Memory B cell (primary cell): Measurements from ENCODE around the gene RPP38.

Experiments
- ATAC-seq: fragments of 150-1000 bp; cut with Tn5 transposase; 2 replicates; pipeline ENCODE4 v1.10.0; 2021; ENCODE audit warnings: low read depth, mild to moderate bottlenecking, moderate library complexity
- DNase-seq, 2 donors: peaks; one replicate each; pipeline ENCODE4 v3.0.0; 2022; ENCODE audit warnings: low spot score in 2 of 2
- H3K27ac Mint-ChIP-seq: one replicate; pipeline ENCODE4 v1.8.0; 2022; ENCODE audit warnings: mild to moderate bottlenecking, moderate library complexity, mixed read lengths
- H3K27me3 Mint-ChIP-seq: one replicate; pipeline ENCODE4 v1.8.0; 2022; ENCODE audit warnings: mixed read lengths
- H3K36me3 Mint-ChIP-seq: one replicate; pipeline ENCODE4 v1.8.0; 2022; ENCODE audit warnings: mild to moderate bottlenecking, mixed read lengths
- H3K4me1 Mint-ChIP-seq: one replicate; pipeline ENCODE4 v1.8.0; 2022; ENCODE audit warnings: mixed read lengths
- H3K4me3 Mint-ChIP-seq: one replicate; pipeline ENCODE4 v1.8.0; 2022; ENCODE audit warnings: mild to moderate bottlenecking, moderate library complexity, mixed read lengths
- H3K9me3 Mint-ChIP-seq: one replicate; pipeline ENCODE4 v1.8.0; 2022; ENCODE audit warnings: mixed read lengths

RPP38 gene

GRCh38 chr10:15088428-15089261 is 8.5 kb upstream of the RPP38 start, which contains the start of gene ACBD7:
ACBD7 (minus strand) TSS chr10:15088776; CDS start chr10:15088728, 48 bp downstream.
- peak within 1 kb of the TSS; percentile 86 for H3K4me3 Mint-ChIP-seq
- ATAC-seq (peak; percentile 99), DNase-seq (peak; percentile 72 to 76)
- no peak within 1 kb of the TSS for H3K27ac Mint-ChIP-seq
- H3K4me1 Mint-ChIP-seq: peaks cover 3% of the 10 kb centered on the region
- no peaks in the 10 kb centered on the region for H3K36me3 Mint-ChIP-seq
- H3K27me3 Mint-ChIP-seq: peaks cover 4% of the 10 kb centered on the region
- H3K9me3 Mint-ChIP-seq: no peaks in the 10 kb centered on the region

GRCh38 chr10:15091418-15091817 is 5.7 kb upstream of the RPP38 start:
- Mint-ChIP-seq H3K4me3 (no peak overlapping the region), H3K27me3 (peaks cover 4% of the 10 kb centered on the region), H3K36me3 (no peaks in the 10 kb centered on the region), H3K27ac (no peak overlapping the region), H3K9me3 (no peaks in the 10 kb centered on the region), H3K4me1 (peaks cover 5% of the 10 kb centered on the region)
- ATAC-seq (no peak), DNase-seq (no peak)

- Mint-ChIP-seq H3K27ac (no peak overlapping the region), H3K36me3 (no peaks in the 10 kb centered on the region), H3K4me3 (no peak overlapping the region), H3K27me3 (peaks cover 4% of the 10 kb centered on the region), H3K9me3 (no peaks in the 10 kb centered on the region), H3K4me1 (peaks cover 13% of the 10 kb centered on the region)
- no peak for DNase-seq
- ATAC-seq: no peak
Measured at GRCh38 chr10:15092855-15093408, 4.2 kb upstream of the RPP38 start.

GRCh38 chr10:15096661-15097010 is 519 bp upstream of the RPP38 start:
- no peak for DNase-seq
- Mint-ChIP-seq H3K27ac (peak overlapping the region; percentile 100), H3K4me1 (peaks cover 25% of the 10 kb centered on the region), H3K36me3 (no peaks in the 10 kb centered on the region), H3K9me3 (no peaks in the 10 kb centered on the region), H3K27me3 (peaks cover 2% of the 10 kb centered on the region), H3K4me3 (peak overlapping the region; percentile 92)
- peak; percentile 9 for ATAC-seq

GRCh38 chr10:15099886-15100285 is 2.7 kb downstream of the RPP38 start:
- H3K4me3 Mint-ChIP-seq: no peak overlapping the region
- H3K9me3 Mint-ChIP-seq: no peaks in the 10 kb centered on the region
- H3K27me3 Mint-ChIP-seq: no peaks in the 10 kb centered on the region
- ATAC-seq: no peak
- H3K4me1 Mint-ChIP-seq: peaks cover 25% of the 10 kb centered on the region
- no peak for DNase-seq
- peak overlapping the region; percentile 36 for H3K27ac Mint-ChIP-seq
- H3K36me3 Mint-ChIP-seq: peaks cover 6% of the 10 kb centered on the region

- no peak overlapping the region for H3K27ac Mint-ChIP-seq
Measured at GRCh38 chr10:15103513-15103912, 6.4 kb downstream of the RPP38 start.

GRCh38 chr10:15106352-15107013 is 9.3 kb downstream of the RPP38 start:
- H3K27ac Mint-ChIP-seq: peak overlapping the region; percentile 65
- H3K27me3 Mint-ChIP-seq: no peaks in the 10 kb centered on the region
- no peak overlapping the region for H3K4me3 Mint-ChIP-seq
- DNase-seq: peak; percentile 63 to 66
- peak; percentile 97 for ATAC-seq
- peaks cover 4% of the 10 kb centered on the region for H3K4me1 Mint-ChIP-seq
- peaks cover 11% of the 10 kb centered on the region for H3K36me3 Mint-ChIP-seq
- H3K9me3 Mint-ChIP-seq: no peaks in the 10 kb centered on the region

More at GRCh38 chr10:15103513-15103912, 6.4 kb downstream of the RPP38 start:
- DNase-seq (no peak), ATAC-seq (no peak)
- Mint-ChIP-seq H3K9me3 (no peaks in the 10 kb centered on the region), H3K36me3 (peaks cover 7% of the 10 kb centered on the region), H3K27me3 (no peaks in the 10 kb centered on the region), H3K4me1 (peaks cover 16% of the 10 kb centered on the region), H3K4me3 (no peak overlapping the region)

- no peaks in the 10 kb centered on the region for H3K9me3 Mint-ChIP-seq
- H3K4me1 Mint-ChIP-seq: no peaks in the 10 kb centered on the region
- DNase-seq: no peak
- no peak overlapping the region for H3K4me3 Mint-ChIP-seq
- no peak for ATAC-seq
- no peak overlapping the region for H3K27ac Mint-ChIP-seq
- peaks cover 13% of the 10 kb centered on the region for H3K36me3 Mint-ChIP-seq
- no peaks in the 10 kb centered on the region for H3K27me3 Mint-ChIP-seq
Measured at GRCh38 chr10:15112657-15113056, 15.5 kb downstream of the RPP38 start.

GRCh38 chr10:15113766-15114165 is 16.6 kb downstream of the RPP38 start:
- Mint-ChIP-seq H3K36me3 (peaks cover 13% of the 10 kb centered on the region), H3K4me1 (no peaks in the 10 kb centered on the region), H3K27ac (no peak overlapping the region), H3K27me3 (no peaks in the 10 kb centered on the region), H3K4me3 (no peak overlapping the region), H3K9me3 (no peaks in the 10 kb centered on the region)
- no peak for ATAC-seq
- DNase-seq: no peak

GRCh38 chr10:15116225-15116624 is 19.1 kb downstream of the RPP38 start:
- DNase-seq (no peak), ATAC-seq (no peak)
- no peak overlapping the region for H3K27ac Mint-ChIP-seq
- H3K27me3 Mint-ChIP-seq: no peaks in the 10 kb centered on the region
- peaks cover 14% of the 10 kb centered on the region for H3K36me3 Mint-ChIP-seq
- H3K4me3 Mint-ChIP-seq: no peak overlapping the region
- H3K9me3 Mint-ChIP-seq: no peaks in the 10 kb centered on the region
- no peaks in the 10 kb centered on the region for H3K4me1 Mint-ChIP-seq

GRCh38 chr10:15118615-15119014 is 21.5 kb downstream of the RPP38 start:
- ATAC-seq (no peak), DNase-seq (no peak)
- H3K4me3 Mint-ChIP-seq: no peak overlapping the region
- no peaks in the 10 kb centered on the region for H3K4me1 Mint-ChIP-seq
- no peaks in the 10 kb centered on the region for H3K9me3 Mint-ChIP-seq
- H3K36me3 Mint-ChIP-seq: peaks cover 9% of the 10 kb centered on the region
- H3K27me3 Mint-ChIP-seq: no peaks in the 10 kb centered on the region
- H3K27ac Mint-ChIP-seq: no peak overlapping the region

- H3K9me3 Mint-ChIP-seq: no peaks in the 10 kb centered on the region
- no peaks in the 10 kb centered on the region for H3K4me1 Mint-ChIP-seq
- H3K27ac Mint-ChIP-seq: no peak overlapping the region
- no peak for ATAC-seq
- DNase-seq: no peak
- no peak overlapping the region for H3K4me3 Mint-ChIP-seq
- peaks cover 10% of the 10 kb centered on the region for H3K36me3 Mint-ChIP-seq
- H3K27me3 Mint-ChIP-seq: no peaks in the 10 kb centered on the region
Measured at GRCh38 chr10:15120523-15120922, 23.4 kb downstream of the RPP38 start.

- no peak for DNase-seq
- no peak for ATAC-seq
- Mint-ChIP-seq H3K9me3 (no peaks in the 10 kb centered on the region), H3K4me3 (no peak overlapping the region), H3K4me1 (no peaks in the 10 kb centered on the region), H3K36me3 (peaks cover 13% of the 10 kb centered on the region), H3K27me3 (no peaks in the 10 kb centered on the region), H3K27ac (no peak overlapping the region)
Measured at GRCh38 chr10:15121707-15122106, 24.6 kb downstream of the RPP38 start.

- no peaks in the 10 kb centered on the region for H3K9me3 Mint-ChIP-seq
- no peaks in the 10 kb centered on the region for H3K27me3 Mint-ChIP-seq
- ATAC-seq: peak; percentile 27
- H3K4me3 Mint-ChIP-seq: no peak overlapping the region
- peaks cover 13% of the 10 kb centered on the region for H3K36me3 Mint-ChIP-seq
- no peak for DNase-seq
- no peaks in the 10 kb centered on the region for H3K4me1 Mint-ChIP-seq
- H3K27ac Mint-ChIP-seq: no peak overlapping the region
Measured at GRCh38 chr10:15122477-15123030, 25.4 kb downstream of the RPP38 start.
